ENCODE measurements around the gene CHST13.

The CHST13 gene

DNA sequence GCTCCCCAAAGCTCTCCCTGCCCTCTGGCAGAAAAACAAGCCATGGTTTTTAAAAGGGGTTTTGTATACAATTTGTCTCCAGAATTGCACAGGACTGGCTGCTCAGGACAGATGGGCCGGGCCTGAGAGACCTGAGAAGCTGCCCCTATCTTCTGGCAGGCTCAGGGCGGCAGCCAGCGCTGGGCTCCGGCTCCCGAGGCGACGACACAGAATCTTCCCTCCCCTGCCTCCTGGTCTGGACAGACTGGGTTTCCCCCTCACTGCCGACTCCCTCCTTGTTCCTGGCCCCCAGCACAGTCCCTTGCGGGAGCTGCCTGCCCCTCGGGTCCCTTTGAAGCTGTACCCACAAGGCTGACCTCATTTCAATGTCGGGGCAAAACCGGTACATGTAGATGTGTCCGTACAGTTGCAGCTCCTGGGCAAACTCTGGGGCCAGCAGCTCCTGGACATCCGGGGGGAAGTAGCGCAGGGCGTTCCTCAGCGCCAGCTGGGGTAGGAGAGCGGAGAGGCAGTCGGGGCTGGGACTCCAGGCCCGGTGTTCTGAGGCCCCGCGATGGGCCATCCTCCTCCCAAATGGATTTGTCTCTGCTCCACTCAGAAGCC, 13.5 kb upstream of the CHST13 start:
- no peak for DNase-seq

DNA sequence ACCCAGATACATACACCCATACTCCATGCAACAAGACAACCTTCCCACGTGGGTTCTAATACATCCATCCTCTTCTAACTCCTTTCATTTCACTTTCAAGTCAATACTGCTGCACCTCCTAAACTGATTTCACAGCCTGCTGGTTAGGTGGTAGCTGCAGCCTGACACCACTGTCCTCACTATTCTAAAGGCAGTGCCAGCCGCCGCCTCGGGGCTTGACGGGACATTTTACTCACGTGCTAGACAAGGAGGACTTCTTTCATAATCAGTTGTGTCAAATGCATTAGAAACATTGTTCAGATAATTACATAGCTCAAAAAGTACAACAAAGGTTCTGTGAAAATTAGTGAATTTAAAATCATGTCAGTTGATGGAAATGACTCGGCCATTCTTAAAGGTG, 12.7 kb upstream of the CHST13 start:
- no peak for DNase-seq

DNA sequence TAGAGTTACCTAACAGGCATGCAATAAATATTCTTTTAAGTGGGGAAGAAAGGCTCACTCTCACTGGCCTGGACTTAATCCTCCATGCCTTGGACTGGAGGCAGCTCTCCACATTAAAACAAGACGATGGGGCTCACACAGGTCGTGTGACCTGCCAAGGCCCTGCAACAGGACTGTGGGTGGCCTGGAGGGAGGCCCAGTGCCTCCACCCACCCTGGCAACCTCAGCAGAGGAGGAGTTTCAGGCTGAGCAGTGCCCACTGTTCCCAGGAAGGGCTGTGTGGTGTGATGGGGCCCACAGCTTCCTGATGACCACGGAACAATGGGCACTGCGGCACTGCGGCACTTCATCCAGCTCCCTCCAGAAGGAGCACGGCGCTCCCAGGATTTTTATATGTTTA, 11.9 kb upstream of the CHST13 start:
- DNase-seq = no peak

DNA sequence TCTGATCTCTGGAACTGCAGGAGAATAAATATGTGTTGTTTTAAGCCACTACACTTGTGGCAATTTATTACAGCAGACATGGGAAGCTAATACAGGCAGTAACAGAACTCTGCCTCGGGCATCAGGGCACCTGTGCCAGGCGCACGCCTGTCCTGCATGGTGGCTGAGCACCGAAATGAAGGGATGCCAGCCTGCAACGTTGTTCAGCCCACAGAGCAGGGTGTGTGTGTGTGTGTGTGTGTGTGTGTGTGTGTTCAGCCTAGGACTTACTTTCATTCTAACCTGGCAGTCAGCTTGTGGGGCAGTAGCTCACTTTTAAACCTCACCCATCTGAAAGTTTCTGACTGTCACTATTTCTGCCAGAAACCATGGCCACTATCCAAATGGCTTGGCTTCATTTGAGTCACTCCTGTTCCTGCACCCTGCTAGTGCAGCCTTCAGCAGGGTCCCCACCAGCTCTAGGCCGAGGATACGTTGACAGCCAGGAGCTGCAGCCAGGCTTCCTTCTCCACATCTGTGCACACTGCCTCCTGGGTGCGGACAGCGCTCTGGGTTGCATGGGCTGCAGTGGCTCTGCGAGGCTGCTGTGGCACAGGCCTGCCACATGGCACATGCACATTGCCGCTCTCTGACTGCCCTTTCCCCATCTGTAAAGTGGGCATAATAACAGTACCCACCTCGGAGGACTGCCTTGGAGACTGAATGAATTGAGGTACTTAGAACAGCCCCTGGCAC, 10.9 kb upstream of the CHST13 start:
- no peak for DNase-seq

DNA sequence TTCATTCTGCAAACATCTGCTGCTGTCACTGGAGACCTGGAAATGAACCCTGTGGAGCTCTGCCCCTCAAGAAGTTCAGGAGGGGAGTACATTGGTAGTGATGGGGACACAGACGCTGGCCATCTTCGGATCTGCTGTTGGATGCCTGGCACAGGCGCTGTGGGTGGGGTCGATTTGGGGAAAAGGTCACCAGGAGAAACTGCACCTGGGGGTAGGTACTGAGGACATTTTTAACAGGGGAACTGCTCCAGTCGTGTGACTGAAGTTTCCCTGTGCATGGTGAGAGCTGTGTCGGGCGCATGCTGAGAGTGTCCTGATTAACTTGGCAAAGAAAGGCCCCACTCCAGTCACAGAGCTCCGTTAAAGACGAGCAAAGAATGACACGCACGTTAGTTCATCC, 9.8 kb upstream of the CHST13 start:
- no peak for DNase-seq

DNA sequence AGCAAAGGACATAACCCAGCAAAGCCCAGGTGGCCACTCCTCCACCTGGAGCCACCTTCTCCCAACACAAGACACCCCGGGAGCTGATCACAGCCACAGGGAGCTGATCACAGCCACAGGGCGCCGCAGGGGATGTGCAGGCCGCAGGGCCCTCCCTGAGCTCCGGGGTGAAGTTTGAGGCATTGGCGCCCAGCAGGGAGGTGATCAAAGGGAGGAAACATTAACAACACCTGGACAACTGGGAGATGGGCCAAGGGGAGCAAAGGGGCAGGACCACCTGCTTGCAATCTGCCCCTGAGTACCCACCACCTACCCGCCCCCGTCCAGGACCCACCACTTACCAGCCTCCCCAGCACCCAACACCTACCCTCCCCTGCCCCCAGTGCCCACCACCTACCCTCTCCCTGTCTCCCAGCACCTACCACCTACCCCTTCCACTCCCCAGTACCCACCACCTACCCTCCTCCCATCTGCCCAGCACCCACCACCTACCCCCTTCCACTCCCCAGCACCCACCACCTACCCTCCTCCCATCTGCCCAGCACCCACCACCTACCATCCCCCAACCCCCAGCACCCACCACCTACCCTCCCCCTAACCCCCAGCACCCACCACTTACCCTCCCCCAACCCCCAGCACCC, 8.8 kb upstream of the CHST13 start:
- DNase-seq = no peak

DNA sequence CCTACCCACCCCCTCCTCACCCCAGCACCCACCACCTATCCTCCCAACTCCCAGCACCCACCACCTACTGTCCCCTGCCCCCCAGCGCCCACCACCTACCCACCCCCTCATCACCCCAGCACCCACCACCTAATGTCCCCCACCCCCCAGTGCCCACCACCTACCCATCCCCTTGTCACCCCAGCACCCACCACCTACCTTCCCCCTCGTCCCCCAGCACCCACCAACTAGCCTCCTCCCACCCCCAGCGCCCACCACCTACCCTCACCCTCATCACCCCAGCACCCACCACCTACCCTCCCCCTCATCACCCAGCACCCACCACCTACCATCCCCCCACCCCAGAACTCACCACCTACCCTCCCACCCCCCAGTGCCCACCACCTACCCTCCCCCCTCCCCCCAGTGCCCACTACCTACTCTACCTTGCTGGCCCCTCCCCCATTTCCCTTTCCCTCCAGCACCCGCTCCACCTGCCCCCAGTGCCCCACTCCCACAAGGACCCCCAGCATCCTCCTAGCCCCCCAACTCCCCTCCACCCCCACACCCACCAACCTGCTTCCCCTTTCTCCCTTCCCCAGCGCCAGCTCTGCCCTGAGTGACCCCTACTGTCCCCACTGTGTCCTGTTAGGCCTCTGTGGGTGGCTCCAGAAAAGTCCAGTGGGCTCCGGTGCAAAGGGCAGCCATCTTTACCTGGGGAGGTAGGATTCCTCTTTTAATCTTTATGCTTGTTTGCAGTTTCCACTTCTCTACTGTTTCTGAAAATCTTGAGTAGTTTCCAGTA, 7.6 kb upstream of the CHST13 start:
- no peak for DNase-seq

DNA sequence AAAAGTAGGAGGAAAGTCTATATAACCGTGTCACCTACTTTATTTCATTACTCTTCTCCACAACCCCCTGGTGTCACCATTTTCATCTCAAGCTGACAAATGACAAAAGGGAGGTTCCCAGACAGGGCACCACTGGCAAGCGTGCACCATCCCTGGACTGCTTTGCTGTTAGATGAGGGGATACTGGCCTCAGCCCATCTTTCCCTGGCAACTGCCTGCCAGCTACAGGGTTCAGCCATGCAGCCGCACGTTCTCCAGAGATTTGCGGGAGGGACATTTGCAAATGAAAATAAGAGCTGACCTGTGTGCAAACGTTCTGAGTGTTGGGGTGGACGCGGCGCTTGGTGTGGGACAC, 7.0 kb upstream of the CHST13 start:
- DNase-seq = no peak

DNA sequence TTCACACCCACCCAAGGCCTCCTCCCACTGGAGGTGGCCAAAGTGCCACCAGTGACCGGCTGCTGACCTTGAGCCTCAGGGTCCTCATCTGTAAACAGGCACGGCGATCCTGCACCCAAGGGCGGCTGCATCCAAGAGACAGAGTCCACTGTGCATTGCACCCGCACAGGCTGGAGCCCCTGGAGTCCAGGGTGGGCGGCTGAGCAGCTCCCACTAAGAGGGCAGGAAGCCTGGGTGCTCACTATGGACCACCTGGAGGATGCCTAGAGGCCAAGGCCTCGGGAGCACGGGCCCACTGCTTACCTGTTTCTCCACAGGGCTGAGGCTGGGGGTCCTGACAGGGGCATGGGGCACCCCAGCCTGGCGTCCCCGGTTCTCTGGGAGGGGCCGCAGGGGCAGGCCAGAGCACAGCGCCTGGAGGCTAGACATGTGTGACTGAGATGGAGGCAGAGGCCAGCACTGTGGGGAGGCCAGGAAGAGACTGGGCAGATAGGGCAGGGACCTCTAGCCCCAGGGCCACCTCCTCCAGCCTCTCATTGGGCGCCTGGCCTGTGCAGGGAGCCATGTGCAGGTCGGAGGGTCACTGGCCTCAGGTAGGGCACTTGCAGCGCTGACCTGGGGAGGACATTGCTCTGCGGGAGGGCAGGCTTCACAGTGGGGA, 6.5 kb upstream of the CHST13 start, which contains the start of gene UROC1:
Gene UROC1 (minus strand): TSS at position 483 of the 661 bp plus-strand sequence. CDS start 54 bp downstream, at position 429.
- no peak for DNase-seq

DNA sequence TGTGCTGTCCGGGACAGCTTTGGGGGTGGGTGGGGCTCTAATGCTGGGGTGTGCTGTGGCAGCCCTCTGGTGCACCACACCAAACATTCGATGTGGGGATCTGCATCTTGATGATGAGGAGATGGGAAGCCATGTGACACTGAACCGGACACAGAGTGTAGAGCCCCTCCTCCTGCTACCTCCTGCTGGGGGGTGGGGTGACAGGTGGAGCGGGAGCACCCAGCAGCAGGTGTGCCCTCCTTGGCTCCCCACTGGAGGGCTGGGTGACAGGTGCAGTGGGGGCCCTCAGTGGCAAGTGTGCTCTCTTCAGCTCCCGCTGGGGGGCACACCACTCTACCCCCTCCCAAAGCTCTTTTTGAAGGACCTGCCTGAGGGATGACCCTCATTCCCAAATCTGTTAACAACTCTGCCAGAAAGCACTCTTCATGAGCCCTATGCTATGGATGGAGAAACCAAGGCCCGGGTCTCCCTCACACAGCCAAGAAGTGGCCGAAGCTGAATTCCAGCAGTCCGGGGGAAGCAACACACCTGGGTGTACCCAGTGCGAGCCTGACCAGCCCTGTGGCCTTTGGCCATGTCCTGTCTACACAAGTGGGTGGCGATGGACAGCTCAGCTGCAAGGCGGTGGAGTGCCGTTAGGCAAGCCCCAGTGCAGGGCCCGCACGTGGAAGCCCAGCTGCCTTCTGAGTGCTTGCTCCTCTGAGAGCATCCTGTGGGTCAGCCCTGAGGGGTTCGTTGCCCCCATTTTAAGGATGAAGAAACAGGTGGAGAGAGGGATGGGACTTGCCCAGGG, 5.8 kb upstream of the CHST13 start:
- DNase-seq = no peak

DNA sequence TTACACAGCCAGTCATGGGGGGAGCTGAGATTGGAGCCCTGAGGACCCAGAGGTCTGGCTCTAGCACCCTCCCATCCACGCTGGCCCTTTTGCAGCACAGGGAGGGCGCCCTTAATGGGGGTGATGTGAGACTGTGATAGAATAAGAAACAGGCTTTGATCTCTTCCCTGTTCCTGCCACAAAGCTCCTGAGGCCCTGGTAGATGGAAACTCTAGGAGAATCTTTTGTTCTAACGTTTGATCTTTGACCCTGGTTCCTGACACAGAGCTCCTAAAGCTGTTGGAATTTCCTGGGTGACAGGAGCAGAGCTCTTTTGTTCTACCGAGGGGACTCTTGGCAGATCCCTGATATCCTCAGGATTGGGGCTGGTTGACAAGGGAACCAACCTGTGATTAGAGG, 5.2 kb upstream of the CHST13 start:
- no peak for DNase-seq

DNA sequence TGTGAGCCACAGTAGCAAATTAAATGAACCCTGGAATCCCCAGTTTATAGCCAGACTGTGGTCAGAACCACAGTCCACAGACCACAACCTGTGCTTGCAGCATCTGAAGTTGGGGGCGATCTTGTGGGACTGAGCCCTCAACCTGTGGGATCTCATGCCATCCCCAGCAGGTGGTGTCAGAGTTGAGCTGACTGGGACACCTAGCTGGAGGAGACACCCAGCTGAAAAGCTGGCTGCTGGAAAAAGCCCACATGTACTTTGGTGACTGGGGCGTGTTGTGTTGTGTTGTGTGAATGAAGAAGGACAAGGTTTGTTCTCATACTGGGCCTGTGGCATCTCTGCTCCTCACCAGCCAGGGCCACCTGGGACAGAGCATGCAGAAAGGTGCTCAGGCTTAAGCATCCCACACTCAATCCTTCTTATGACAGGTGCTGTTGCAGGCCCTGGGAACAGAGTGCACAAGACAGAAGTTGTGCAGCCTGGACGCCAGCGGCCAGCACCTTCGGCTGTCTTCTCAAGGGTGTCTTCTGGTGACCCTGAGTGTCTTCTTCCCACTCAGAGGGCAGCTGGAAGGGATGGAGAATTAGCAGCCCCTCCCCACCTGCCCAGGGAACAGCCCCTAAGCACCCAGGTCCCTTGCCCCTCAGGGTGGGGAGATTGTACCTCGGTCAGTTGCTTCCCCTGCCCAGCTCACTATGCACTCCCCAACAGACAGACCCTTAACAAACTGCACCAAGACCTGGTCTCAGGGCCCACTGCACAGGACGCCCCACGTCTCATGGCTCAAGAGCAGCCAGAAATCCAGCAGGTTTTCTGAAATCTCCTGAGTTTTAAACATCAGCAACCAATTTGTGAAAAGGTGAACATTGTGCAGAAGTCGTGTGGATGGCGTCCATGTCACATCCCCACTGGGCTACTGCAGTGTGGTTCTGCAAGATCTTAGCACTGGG, 4.2 kb upstream of the CHST13 start:
- no peak for DNase-seq

DNA sequence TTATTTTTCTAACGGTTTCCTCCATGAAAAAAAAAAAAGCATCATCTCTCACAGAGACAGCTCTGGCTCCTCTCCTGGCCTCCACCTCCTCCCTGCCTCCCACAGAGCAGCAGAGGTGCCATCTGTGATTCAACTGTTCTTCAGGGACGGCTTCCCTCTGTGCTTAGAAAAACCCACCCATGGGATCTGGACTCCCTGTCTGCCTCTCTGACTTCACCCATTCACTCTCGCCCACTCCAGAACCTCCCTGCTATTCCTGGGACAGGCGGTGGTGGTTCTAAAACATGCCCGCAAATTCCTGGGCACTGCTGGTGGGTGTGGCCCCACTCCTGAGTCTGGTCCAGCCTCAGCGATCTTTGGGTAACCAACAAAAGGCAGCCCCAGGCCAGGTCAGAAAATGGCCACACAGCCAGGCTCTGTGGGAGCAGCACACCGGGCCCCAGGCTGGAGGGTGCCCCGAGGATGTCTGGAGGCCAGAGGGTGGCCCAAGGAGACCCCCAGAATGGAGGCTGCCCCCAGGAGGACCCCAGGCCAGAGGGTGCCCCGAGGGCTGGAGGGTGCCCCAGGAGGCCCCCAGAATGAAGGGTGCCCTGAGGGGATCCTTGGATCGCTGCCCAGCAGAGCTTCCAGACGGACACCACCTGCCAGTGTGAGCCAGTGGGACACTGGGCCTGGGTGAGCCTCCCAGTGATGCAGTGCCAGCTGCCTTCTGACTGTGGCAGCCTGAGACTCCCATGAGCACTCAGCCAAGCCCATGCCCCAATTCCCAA, 2.6 kb upstream of the CHST13 start:
- DNase-seq = no peak

DNA sequence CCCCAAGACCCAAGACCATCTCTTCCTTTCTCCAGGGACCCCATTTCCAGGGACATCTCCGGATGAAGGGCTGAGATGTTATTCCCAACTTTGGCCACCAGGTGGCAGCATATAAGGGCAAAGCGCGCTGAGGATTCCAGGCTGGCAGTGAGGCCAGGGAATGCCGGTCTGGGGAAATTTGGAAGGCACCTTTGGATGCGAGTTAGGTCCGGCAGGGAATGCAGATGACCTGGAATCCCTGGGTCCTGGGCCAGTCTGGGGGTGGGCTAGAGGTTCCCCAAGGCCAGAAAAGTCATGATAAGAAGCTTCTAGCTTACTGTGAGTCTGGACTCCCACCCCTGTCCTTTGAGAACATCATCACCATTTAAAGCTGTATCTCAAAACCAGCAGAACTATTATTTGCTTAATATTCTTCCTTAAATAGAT, 1.6 kb upstream of the CHST13 start:
- peak; percentile 14 for DNase-seq

DNA sequence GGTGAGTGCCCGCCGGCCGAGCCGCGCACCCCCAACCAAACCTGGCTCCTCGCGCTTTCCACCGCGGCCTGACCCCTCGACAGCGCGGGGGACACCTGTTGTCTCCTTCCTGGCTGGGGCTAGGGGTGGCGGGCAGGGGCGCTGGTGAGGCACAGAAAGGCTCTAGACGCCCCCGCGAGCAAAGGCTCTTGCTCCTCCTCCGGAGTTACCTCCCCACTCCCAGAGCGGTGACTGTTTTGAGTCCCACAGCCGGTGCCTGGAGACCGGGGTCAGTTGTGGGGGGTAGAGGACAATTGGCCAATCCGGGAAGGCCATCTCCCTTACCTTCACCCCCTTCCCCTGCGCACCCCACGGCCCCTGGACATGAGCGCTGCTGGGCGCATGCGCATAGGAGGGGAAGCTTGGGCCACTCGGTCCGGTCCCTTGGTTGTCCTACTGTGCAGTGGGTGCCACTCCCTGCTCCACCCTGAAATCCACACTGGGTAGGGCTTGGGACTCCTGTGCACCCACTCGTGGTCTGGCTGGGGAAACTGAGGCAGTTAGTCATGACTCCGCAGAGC, 554 bp downstream of the CHST13 start:
- DNase-seq = no peak

DNA sequence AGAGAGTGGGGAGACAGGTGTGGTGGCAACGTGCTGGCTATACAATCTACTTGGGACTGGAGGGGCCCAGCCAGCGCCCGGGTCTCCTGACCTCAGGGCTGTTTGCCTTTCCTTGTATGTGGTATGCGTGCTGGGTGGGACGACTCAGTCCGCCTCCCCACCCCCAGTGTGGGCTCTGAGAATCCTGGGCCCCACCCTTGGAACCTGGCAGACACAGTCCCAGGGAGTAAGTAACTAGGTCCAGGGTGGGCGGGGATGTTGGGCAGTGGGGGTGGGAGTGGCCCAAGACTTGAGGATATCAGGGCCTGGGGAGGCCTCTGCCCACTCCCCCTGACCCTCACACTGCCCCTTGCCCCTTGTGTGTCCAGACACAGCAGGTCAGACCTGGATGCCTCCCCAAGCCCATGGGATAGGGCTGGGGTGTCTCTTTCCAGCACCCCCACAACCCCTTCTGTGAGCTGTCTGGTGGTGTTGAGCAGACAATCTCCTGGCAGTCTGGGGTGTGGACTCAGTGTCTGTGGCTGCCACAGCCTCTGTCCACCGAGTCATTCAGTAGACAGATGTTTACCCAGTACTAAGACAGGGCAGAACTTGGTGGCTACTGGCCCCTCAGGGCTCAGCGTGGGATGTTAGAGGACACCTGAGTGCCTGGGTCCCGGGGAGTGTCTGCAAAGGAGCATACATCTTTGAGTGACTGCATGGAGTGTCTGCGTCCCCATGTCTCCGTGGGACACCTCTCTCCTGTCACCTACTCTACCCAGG, 1.3 kb downstream of the CHST13 start:
- DNase-seq = no peak

DNA sequence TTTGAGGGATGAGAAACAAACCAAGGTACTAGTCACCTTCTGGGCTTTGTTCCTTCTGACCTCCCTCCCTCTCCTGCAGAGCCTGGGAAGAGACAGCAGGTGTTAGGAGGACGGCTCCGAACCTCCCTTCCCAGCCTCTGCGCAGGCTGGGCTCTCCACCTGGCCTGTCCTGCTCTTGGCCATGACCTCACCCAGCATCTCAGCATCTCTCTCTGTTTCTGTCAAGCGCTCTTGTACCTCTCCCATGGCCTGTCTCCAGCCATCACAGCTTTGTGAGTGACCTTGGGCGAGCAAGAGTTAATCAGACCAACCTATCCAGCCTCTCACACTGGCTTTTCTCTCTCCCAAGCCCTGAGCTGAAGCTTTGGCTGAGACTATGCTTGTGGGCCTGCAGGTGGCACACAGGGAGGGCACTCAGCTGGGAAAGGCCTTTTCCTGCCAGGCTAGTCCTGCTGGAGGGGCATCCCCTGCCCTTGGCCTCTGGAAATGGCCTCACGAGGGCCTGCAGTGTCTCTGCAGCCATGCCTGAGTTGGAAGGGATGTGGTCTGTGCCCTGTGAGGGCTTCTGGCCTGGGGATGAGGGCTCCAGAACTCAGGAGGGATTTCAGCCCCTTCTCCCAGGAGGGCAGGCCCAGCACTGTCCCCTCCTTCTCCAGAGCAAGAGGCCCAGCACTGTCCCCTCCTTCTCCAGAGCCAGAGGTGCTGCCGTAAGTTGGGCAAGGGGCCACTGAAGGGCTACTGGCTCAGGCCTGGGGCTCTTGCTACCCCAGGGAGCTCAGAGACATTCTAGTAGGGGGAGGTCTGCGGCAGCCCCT, 2.1 kb downstream of the CHST13 start:
- no peak for DNase-seq

DNA sequence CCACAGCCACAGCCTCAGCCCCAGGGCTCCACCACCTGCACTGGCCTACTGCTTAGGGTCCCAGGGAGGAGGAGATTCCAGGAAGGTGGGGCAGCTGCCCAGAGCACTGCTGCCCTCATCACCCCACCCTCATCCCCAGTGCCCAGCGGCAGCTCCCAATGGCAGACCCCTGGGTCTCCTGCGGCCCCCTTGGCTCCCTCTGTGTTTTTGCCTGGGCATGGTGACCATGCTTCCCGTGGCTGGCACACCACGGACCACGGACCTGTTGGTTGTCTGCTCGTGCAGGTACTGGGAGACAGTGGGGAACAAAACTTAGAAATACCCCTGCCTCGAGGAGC, 2.7 kb downstream of the CHST13 start:
- no peak for DNase-seq

Data from NCI-H446 treated with DMSO at 0.1 percent for 48 hours (cell line).